GM18909 (cell line): ENCODE measurements around the gene BLTP2.

Experiments used
- ATAC-seq: cut with Tn5 transposase; IDR thresholded peaks from one replicate; pipeline ENCODE4 v1.9.1; 2021; ENCODE audit warnings: mild to moderate bottlenecking; ENCODE audit not compliant: unreplicated experiment, poor library complexity

BLTP2 gene

DNA sequence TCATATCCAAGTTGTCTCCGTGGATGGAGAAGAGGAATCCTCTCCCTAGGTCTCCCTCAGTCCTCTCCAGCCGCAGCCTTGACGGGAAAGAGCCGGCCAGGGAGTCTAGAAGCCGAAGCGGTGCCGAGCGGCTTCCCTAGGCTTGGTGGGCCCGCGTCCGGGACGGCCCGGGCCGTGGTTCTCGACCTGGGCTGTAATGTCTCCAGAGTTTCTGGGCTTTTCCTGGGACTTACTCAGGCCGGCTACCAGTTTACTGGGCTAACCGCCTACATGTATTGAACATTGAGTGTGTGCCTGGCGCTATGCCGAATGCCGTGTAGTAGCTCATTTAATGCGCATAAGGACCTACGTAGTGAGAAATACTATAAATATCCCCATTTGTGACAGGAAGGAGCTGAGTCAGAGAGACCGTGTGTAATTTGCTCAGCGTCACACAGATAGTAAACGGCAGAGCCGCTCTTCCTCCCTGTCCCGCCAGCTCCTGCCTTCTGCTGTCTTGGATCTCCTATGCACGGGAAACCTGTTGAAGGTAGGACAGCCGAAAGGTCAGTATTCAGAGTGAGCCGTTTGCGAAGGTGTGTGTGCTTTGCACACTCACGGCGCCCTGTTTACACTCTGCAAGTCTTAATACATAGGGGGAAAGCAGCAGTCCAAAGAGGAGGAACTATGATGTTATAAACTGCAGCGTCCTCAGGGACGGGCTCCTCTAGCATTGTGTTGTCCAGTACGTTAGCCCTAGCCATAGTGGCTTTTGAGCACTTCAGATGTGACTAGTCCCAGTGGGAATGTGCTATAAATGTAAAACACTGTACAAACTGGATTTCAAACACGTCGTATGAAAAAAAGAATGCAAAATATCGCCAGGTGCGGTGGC, 45.4 kb downstream of the BLTP2 start:
- ATAC-seq, result peak; percentile 42

DNA sequence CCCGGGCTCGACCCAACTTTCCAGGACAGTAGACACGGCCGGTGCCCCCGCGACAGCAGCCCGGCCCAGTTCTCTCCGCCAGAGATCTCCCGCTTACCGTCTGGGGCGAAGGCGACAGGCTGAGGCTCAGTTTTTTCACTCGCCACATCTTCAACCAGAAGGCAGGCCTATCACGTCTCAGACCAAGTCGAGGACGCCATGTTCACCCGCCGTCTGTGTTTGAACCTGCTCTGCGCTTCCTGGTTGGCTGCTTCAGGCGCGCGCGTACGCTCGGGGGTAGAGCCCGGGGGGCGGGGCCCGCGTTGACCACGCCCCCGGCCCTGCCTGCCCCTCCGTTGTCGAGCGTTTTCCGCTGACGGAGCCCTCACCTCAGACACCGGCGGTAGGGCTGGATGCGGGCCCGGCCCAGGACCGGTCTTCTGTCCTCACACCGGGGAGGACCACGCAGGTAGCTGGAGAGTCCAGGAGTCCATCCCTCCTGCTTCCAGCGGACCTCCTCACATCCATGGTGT, 46.1 kb downstream of the BLTP2 start, which contains the start of gene SPAG5:
Gene SPAG5, minus strand, starts transcription at position 227 of the 512 bp plus-strand sequence. Its CDS starts 79 bp downstream, at position 148.
- ATAC-seq, result peak; percentile 86

DNA sequence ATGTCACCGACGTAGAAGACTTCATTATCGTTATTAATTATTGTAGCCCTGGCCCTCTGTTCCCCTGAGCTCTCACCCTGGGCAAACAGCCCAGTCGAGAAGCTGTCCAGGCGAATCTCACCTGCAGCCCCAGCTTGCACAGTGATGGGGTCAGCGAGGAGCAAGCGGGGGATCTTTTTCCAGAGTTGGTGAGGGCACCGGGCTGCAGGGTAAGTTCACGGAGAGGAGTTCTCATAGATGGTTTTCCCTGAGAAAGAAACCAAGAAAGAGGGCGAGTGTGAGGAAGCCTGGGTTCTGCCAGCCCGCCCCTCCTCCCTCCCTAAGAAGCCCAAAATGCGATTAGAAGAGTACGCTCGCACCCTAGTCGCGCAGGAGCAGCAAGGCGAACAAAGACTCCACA, 46.6 kb downstream of the BLTP2 start:
- peak; percentile 13 for ATAC-seq

DNA sequence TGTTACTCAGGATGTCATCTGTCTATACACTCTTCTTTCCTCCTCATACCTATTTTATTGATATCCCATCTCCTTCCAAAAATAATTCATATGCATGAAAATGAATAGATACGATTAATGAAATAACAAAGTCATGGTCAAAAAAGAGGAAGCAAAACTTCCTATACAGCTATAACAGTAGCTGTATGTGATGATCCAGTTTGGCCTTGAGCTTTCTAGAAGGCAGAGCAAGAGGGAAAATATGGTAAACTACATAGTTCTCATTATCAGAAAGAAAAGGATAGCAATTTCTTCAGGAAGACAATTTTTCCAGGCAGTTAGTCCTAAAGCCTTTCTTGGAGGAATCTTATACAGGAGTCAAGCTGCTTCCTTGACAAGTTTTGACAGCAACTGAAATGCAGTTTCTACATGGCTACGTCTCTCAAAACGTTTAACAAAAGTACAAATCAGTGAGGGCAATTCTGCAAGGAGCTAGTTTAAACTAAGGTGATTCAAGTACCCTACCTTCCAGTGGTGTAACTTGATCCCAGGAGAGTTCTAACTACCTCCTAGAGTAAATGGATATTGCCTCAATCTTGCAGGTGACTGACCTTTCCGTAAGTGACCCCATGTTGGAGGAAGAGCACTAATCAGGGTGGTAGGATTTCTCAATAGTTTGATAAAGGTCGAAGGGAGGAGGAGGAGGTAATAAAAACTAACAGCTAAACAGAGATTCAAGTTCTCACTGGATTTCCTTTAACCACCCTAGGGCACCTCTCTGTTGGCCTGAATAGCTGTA, 47.2 kb downstream of the BLTP2 start:
- no peak for ATAC-seq
